Gastroesophageal sphincter (tissue), 4 donors: ENCODE measurements around the gene GABARAP. TPM values are rescaled to one million over a fixed set of nuclear protein-coding genes. Genes with fewer than 3 reads are reported as not detected.
A peak's percentile ranks its signal among the peaks of the same experiment; 100 is the strongest.

Source experiments
- ATAC-seq: fragments of 150-250 bp; one replicate; pipeline ENCODE4 v1.9.1; 2016; ENCODE audit warnings: mild to moderate bottlenecking, moderate library complexity
- H3K27ac ChIP-seq, 4 donors: fragments of 200-600 bp; sonication (generic) in 3 of 4; 1 replicate in 3 of 4; 2 replicates in 1 of 4; pipeline ENCODE4 v1.5.1; 2016 to 2019
- H3K27me3 ChIP-seq: fragments of 200-600 bp; sonication (generic); one replicate; pipeline ENCODE4 v1.5.1; 2019
- H3K36me3 ChIP-seq, 2 donors: fragments of 200-600 bp; sonication (generic); one replicate each; pipeline ENCODE4 v1.5.1; 2019; ENCODE audit warnings: control low read depth in 1 of 2
- H3K4me1 ChIP-seq, 3 donors: fragments of 200-600 bp; sonication (generic); 1 replicate in 2 of 3; 2 replicates in 1 of 3; pipeline ENCODE4 v1.5.1; 2016 to 2019; ENCODE audit warnings: control low read depth in 2 of 3
- H3K4me3 ChIP-seq, 2 donors: fragments of 200-600 bp; sonication (generic); one replicate each; pipeline ENCODE4 v1.5.1; 2019; ENCODE audit warnings: mild to moderate bottlenecking in 1 of 2, moderate library complexity in 1 of 2
- H3K9me3 ChIP-seq, 3 donors: fragments of 200-600 bp; sonication (generic); one replicate each; pipeline ENCODE4 v1.5.1; 2017 to 2019; ENCODE audit warnings: control low read depth in 2 of 3
- CTCF ChIP-seq, 4 experiments: fragments of 200-600 bp in 2 of 4; fragments of 450-650 bp in 2 of 4; sonication (generic) in 1 of 4; IDR thresholded peaks; one replicate each; pipeline ENCODE4 v1.5.1; 2017 to 2019; ENCODE audit warnings: antibody characterized with exemption in 4 of 4, mild to moderate bottlenecking in 2 of 4, moderate library complexity in 2 of 4
- EP300 ChIP-seq: sonication (generic); formaldehyde crosslinking; IDR thresholded peaks from one replicate; pipeline ENCODE4 v1.6.1; 2017; ENCODE audit warnings: antibody characterized with exemption, mild to moderate bottlenecking
- POLR2A ChIP-seq, 2 donors: fragments of 450-650 bp; IDR thresholded peaks; one replicate each; pipeline ENCODE4 v1.6.1; 2017; ENCODE audit warnings: antibody characterized with exemption in 2 of 2, mild to moderate bottlenecking in 2 of 2, moderate library complexity in 1 of 2
- POLR2AphosphoS5 ChIP-seq: sonication (generic); formaldehyde crosslinking; IDR thresholded peaks from one replicate; pipeline ENCODE4 v1.6.1; 2017; ENCODE audit warnings: antibody characterized with exemption
- whole genome bisulfite sequencing, 2 donors: methylation state at CpG; one replicate each; pipeline ENCODE4 v1.1.5; 2018; ENCODE audit warnings: low coverage in 1 of 2; 5-methylcytosine and 5-hydroxymethylcytosine counted together
- total RNA-seq, 4 donors: library from RNA; depleted of rRNA; stranded (reverse); fragments of >200 nt; gene quantifications; one replicate each; pipeline ENCODE4 v1.1.0, GENCODE V29; 2016

Gene GABARAP
- total RNA-seq, 4 donors from 2014 or later, result 289 to 437 (median 386) TPM

GRCh38 chr17:7238420-7239090, 3.7 kb downstream of the GABARAP start:
- peak overlapping the region; percentile 82 to 98 (median 95) for H3K27ac ChIP-seq
- peak overlapping the region; percentile 90 to 99 for H3K4me3 ChIP-seq
- peaks cover 8 to 62% (median 29%) of the 10 kb centered on the region in 3 donors for H3K4me1 ChIP-seq
- TF ChIP-seq POLR2AphosphoS5 (no peak), CTCF (IDR thresholded peaks at IDR 0.05) (no peak), EP300 (no peak), POLR2A (IDR thresholded peaks at IDR 0.05) (no peak)
- peaks cover 0 to 34% of the 10 kb centered on the region in 2 donors for H3K36me3 ChIP-seq
- 0 to 1% methylated on average over 15 to 24 of the region's 39 CpGs for WGBS, 2 donors
- H3K27me3 ChIP-seq, result no peaks in the 10 kb centered on the region
- H3K9me3 ChIP-seq, result no peaks in the 10 kb centered on the region
- no peak for ATAC-seq

- ATAC-seq, result peak; percentile 6
- Histone ChIP-seq H3K4me1 (peaks cover 8 to 64% (median 29%) of the 10 kb centered on the region in 3 donors), H3K27ac (peak overlapping the region; percentile 82 to 98 (median 95)), H3K36me3 (peaks cover 0 to 33% of the 10 kb centered on the region in 2 donors), H3K9me3 (no peaks in the 10 kb centered on the region), H3K4me3 (peak overlapping the region; percentile 90 to 99), H3K27me3 (no peaks in the 10 kb centered on the region)
- TF ChIP-seq POLR2A (IDR thresholded peaks at IDR 0.05) (no peak), EP300 (no peak), POLR2AphosphoS5 (no peak), CTCF (IDR thresholded peaks at IDR 0.05) (no peak)
- WGBS, 2 donors, result no CpG with 5 or more reads among the region's 73 CpGs
These were observed 4.4 kb downstream of the GABARAP start for GRCh38 chr17:7237761-7238419.

GRCh38 chr17:7237266-7237760, 4.9 kb downstream of the GABARAP start:
- 20 to 21% methylated on average over 1 to 5 of the region's 6 CpGs for WGBS, 2 donors
- Histone ChIP-seq H3K4me1 (peaks cover 8 to 70% (median 35%) of the 10 kb centered on the region in 3 donors), H3K9me3 (no peaks in the 10 kb centered on the region), H3K36me3 (peaks cover 0 to 33% of the 10 kb centered on the region in 2 donors), H3K27ac (peak overlapping the region; percentile 82 to 98 (median 95)), H3K4me3 (peak overlapping the region; percentile 90 to 99), H3K27me3 (no peaks in the 10 kb centered on the region)
- no peak for ATAC-seq
- TF ChIP-seq CTCF (IDR thresholded peaks at IDR 0.05) (no peak), EP300 (no peak), POLR2A (IDR thresholded peaks at IDR 0.05) (no peak), POLR2AphosphoS5 (no peak)

DNA sequence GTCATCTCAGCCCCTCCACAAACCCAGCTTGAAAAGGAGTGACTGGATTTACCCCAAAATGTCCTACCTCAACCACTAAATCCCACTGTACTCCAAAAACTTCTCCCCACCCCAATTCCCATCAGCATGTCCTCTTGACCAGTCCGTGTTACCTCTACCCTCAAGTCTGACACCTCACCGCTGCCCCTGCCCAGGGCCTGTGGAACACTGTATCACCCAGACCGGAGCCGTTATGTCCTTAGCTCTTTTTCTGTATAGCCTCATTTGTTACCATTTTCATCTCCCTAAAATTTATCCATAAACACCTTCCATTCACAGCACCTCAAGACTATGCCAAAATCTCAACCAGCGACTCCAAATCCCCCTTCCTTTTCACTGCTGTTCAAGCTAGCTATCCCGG, 5.4 kb downstream of the GABARAP start:
- peak overlapping the region in 3 of 4 donors; percentile 94 to 98 (median 96) for H3K27ac ChIP-seq
- no peak for TF ChIP-seq CTCF (IDR thresholded peaks at IDR 0.05)
- TF ChIP-seq EP300, result no peak
- TF ChIP-seq POLR2A (IDR thresholded peaks at IDR 0.05), result no peak
- no peak for TF ChIP-seq POLR2AphosphoS5
- WGBS, 2 donors, result 76 to 77% methylated on average over 6 of the region's 6 CpGs
- no peaks in the 10 kb centered on the region for H3K9me3 ChIP-seq
- peaks cover 8 to 75% (median 38%) of the 10 kb centered on the region in 3 donors for H3K4me1 ChIP-seq
- peak overlapping the region in 1 of 2 donors; percentile 99 for H3K4me3 ChIP-seq
- H3K36me3 ChIP-seq, result peaks cover 0 to 33% of the 10 kb centered on the region in 2 donors
- H3K27me3 ChIP-seq, result no peaks in the 10 kb centered on the region
- no peak for ATAC-seq
